NCI-H524 (cell line): ENCODE measurements around the gene SIRPD.
"Not testable (repeated sequence)": the region's sequence is repeated elsewhere in the genome, so short reads cannot be mapped to it uniquely, and the experiment has no call there.

Source experiments
- DNase-seq, 2 experiments: peaks; one replicate each; lab custom pipeline; 2025; lab: John Stamatoyannopoulos, UW

Gene SIRPD

DNA sequence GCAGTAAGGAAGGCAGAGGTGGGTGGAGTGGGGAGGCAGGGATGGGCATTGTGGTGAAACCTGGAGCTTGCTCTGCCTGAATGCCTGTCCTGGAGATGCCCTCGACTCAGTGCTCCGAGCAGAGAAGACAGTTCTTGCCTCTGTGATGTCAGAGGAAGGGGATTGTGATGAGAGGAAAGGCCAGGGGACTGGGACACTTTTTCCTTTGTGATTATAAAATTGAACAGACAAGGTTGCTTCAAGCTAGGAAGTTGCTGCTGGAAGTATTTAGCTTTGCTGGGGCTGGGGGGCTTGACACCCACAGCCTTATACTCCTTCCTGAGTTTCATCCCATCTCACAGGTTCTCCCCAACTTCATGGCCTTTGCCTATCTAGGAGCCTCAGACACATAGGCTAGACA lies at the start of gene SIRPD:
Gene SIRPD (minus strand): TSS at position 101 of the 400 bp plus-strand sequence. CDS start 52 bp downstream, at position 49.
- DNase-seq: no peak

DNA sequence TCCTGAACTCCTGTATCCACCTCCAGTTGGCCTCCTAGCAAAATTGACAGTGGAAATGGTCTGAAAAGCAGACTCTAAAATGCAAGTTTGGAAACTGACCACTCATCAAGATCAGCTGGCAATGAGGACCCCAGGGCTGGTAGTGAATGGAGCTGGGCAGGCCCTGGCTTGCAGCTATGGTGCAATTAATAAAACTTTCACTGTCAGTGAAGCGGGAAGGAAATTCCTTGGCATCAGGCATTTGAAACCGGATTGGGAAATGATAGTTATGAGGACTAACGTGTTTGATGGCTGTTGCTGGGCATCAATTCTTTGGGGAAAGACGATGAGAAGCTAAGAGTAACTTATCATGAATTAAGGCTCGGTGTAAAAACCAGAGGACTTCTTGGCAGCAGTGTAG lies 43.2 kb upstream of the SIRPD start:
- no peak for DNase-seq

DNA sequence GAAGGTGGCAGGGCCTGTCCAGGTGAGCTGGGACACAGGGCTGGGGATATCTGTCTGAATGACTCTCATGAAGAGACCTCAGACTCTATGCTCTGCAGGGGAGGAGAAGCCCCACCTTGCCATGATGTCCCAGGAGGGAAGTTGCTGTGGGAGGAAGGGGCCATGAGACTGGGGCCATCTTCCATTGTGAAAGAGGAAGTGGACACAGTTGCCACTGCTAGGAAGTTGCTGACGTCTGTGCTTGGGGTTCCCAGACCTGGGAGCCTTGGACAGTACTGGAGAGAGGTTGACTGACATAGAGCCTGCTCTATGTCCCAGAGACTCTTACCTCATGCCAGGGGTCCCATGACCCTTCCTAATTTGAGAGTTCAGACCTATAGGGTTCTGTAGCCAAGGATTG lies 37.8 kb upstream of the SIRPD start:
- DNase-seq: no peak

DNA sequence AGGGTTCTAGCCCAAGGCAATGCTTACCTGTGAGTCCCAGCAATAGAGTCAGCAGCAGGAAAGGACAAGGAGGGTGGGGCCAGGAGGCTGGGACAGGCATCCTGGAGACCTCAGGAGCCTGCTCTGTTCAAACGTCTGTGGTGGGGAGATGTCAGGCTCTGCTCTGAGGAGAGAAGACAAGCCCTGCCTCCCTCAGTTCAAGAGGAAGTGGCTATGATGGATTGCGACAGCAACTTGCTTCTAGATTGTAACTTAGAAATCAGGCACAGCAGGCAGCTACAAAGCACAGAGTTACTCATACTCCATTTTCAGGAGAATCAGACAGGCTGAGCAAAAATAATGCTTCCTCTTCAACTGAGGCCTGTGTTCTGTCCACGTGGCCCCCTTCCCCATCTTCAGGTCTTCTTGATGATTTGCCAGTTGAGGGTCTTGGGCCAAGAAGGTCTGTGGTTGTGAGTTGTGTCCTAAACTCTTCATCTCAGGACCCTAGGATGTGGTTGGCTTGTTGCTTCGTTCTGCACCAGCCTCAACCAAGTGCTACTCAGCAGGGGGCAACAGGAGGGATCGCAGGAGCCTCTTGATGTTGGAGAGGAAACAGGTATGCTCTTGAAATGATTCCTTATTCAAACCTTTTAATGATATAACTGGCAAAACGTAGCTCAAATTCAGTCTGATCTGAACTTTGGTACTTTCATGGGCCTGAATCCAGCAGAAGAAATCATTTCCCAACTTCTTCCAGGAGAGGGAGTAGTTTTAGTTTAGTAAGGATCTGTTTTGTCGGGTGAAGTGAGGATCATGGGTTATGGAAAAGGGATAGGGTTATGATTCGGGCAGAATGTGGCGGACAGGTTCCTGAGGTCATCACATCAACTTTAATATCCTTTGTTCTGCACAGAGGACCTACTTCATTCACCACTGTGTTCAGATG lies 31.3 kb upstream of the SIRPD start:
- no peak for DNase-seq

DNA sequence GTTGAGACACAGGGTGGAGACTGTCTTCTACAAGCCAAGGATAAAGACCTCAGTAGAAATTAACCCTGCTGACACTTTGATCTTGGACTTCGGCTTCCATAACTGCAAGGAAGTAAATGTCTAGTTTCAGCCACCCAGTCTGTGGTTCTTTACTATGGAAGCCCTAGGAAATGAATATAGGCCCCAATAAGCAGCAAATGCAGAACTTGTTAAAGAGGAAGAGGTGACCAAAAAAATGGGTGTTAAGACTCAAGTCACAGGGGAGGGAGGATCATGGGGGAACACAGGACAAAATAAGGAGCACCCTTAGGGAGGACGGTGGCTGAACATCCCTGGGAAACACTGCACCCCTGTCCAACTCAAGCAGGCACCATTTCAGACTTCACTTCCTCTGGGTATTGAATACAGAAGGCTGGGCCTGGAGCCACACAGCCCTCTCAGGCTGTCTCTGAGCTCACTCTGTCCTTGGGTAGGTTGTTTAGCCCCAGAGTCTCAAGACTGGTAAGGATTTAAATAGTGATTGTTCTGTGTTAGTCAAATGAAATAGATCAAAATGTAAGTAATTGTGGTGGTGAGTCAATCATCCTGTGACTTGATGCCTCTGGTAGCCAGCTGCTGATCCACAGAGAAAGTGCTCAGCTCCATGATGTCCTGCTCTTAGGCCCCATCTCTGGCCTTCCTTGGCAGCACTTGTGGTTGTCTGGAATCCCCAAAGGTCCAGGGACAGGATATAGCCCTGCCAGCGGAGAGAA lies 30.5 kb upstream of the SIRPD start:
- DNase-seq: no peak

DNA sequence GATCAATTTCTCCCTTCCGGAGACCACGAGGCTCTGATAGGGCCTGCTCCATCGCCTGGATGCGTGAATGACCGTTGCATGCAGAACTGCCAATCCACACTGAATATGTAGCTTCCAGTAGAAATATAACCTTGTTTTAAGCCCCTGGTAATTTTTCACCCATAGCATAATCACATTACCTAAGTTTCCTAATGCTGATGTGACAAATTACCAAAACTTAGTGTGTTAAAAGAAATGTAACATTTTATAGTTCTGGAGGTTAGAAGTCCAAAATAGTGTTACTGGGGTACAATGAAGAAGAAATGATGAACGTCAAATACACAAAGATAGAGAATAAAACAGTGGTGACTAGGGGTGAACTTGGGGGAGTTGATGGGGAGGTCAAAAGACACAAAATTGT lies 22.0 kb upstream of the SIRPD start:
- DNase-seq: no peak

DNA sequence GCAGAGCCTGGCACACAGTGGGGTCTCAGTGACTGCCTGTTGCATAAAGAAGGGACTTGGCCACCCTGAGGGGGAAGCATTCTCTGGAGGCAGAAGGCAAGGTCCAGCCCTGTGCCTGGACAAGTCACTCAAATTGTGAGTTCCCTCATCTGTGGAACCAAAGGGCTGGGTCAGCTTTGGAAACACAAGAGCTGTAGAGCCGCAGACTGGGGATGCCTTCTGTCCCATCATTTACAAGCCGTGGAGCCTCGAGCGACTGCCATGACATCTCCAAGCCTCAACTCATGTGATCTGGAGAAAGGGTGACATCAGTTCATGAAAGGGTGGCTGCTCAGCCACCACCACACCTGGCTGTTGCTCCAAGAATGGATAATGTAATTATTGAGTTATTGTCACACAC lies 20.4 kb upstream of the SIRPD start:
- no peak for DNase-seq

DNA sequence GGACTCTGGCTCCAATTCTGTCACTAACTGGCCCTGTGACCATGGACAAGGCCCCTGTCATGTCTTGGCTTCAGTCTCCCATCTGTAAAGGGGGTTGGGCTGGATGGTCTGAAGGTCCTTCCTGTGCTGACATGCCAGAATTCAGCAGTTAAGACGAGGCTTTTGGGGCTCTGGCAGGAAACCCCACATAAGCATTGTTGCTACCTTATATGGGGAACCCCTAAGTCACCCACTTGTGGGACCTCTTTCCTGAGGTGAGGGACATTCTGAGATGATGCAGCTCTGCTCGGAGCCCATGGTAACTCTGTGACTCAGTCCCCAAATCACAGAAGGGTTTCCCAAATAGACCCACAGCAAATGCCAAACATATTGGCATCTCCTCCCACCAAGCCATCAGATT lies 19.8 kb upstream of the SIRPD start:
- DNase-seq: not testable (repeated sequence)

DNA sequence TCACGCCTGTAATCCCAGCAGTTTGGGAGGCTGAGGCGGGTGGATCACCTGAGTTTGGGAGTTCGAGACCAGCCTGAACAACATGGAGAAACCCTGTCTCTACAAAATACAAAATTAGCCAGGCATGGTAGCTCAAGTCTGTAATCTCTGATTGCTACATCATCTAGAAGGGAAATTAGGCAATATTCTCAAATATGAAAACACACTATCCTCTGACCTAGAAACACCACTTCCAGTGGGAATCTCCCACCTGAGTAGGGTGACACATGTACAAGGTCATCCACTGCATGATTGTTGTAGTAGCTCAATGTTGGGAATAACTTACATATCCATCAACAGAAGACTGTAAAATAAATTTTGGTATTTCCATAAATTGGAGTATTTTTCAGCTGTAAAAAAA lies 19.1 kb upstream of the SIRPD start:
- DNase-seq: no peak

DNA sequence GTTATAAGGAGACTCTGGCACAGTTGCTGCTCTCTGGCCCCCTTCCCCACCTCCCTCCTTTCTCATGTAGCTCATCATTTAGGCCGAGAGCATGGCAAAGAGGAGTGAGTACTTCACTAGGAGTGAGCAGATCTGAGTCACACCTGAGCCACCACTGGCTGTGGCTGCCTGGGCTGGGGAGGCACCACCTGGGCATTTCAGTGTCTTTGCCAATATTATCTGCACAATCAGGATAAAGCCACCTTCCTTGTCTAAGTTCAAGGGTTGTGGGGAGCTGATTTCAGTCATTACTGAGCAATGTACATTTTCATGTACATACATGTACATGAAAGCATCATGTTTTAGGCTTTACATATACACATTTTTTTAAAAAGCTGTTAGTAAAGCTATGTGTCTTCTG lies 18.5 kb upstream of the SIRPD start:
- DNase-seq: not testable (repeated sequence)

DNA sequence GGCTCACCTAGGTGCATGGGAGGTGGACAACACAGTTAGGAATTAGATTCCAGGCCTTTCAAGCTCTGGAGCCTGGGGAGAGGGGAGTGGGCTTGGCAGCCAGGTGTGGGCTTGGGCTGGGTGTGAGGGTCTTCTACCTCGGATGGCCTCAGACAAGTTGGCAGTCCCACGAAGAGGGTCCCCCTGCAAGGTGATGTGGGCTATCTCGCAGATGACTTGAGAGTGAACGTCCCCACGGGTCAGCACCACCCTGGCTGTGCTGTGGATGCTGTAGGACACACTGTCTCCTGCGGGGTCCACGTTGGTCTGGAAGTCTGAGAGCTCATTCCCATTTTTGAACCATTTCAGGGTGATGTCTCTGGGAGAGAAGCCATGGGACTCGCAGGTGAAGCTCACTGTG lies 14.1 kb upstream of the SIRPD start:
- DNase-seq: not testable (repeated sequence)

DNA sequence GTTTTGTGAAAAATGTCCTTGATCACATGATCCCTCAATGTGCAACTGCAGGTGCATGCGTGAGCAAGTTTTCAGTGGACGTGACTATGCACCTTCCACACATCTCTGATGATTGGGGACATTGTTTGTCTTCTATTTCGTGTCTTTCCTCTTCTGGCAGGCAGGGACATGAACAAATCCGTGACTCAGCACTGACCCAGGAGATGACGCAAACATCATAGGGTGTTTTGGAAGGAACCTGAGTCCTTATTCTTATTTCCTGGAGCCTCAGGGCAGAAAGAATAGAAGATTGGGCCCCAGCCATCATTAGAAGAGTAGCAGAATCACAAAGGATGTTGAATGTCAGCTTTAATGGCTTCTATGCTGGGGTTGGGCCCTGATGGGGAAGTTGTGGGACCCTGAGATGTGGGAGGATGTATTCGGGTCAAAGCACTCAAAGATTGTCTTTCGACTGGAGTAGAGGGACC lies 11.9 kb upstream of the SIRPD start:
- DNase-seq: no peak

DNA sequence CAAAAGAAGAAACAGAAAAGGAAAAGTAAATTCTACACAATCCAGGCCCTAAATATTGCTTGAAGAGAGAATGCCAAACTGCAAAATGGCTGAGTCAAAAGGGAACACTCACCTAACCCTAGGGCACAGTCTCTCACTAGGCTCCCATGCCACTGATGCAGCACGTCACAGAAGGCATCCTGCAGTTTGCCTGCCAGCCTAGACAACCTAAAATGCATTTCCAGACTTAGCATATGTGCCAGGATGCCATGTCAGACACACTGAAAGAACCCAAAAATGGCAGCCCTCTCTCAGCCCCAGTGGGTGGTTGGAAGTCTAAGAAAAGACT lies 10.6 kb upstream of the SIRPD start:
- DNase-seq: no peak

DNA sequence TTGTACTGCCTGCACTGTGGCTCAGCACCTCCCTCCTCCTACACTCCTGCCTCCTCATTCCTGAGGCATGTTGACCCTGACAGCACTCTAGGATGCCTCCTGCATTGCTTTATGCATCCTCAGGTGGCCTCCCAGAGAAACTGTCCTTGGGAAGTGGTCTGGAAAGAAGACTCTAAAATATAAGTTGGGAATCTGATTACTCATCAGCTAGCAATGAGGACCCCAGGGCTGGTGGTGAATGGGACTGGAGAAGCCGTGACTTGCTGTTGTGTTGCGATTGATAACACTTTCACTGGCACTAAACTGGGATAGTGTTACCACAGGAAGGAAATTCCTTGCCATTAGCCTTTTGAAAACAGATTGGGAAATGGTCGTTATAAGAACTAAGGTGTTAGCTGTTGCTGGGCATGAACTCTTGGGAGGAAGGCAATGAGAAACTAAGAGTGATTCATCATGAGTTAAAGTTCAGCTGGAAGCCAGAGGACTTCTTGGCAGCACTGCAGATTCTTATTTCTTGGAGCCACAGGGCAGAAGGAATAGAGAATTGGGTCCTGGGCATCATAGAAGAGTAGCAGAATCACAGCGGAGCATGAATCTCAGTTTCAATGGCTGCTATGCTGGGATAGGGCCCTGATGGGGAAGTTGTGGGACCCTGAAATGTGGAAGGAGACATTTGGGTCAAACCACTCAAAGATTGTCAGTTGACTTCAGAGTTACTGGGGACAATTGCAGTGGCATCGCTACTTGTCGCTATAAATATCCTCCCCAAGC lies 10.1 kb upstream of the SIRPD start:
- no peak for DNase-seq

DNA sequence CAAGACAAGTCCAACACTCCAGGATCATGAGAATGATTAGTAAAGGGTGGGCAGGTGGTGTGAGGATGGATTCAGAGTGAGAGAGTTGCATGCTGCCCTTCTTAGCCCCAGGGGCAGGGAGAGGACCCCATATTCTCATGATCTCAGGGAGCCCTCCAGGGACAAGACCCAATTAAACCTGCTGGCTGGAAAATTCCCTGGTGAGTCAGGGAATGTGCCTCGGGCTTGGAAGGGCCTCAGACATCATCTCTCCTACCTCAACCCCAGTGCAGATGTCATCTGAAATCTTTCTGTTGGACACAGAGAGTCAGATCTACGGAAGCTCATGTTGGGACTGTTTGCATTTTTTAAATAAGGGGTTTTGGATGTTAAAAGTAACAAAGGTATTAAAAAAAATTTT lies 9.2 kb upstream of the SIRPD start:
- DNase-seq: no peak

DNA sequence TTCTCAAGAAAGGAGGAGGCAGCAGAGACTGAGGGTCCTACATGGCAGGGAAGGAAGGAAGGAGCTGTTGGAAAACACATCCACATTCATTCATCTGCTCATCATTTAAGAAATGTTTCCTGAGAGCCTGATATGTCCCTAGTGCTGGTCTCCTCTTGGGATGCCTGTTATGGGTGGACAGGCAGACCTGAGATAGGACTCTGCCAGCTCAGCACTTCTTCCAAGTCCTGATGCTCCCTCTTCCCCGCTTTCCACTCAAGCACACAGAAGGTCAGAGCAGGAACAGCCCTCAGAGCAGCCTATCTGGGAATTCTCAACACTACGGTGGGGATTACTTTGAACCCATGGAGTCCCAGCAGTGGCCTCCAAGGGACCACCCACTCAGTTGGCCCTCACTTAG lies 8.0 kb upstream of the SIRPD start:
- DNase-seq: no peak

DNA sequence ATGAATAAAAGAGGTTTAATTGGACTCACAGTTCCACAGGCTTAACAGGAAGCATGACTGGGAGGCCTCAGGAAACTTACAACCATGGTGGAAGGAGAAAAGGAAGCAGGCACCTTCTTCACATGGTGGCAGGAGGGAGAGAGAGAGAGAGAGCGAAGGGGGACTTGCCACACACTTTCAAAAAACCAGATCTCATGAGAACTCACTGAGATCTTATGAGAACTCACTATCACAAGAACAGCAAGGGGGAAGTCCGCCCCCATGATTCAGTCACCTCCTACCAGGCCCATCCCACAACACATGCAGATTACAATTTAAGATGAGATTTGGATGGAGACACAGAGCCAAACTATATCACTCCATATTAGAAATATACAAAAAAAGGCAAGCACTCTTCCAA lies 6.1 kb upstream of the SIRPD start:
- DNase-seq: no peak

DNA sequence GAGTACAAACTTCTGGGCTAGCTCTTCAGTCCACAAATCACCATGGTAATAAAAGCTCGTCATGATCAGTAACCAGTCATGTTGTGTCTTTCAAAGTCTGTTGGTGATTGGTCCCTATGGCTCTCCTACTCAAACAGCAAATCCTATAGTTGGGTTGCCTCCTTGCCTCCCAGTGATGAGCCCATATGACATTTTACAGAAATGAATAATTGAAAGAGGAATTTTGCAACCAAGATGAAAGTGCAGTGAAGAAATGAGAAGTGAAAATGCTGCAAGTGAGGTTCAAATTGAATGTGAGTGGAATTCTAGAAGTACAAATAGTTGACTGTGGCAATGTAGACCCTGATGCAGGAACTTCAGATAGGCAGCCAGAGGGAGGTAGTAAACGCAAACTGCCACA lies 5.1 kb upstream of the SIRPD start:
- DNase-seq: no peak

DNA sequence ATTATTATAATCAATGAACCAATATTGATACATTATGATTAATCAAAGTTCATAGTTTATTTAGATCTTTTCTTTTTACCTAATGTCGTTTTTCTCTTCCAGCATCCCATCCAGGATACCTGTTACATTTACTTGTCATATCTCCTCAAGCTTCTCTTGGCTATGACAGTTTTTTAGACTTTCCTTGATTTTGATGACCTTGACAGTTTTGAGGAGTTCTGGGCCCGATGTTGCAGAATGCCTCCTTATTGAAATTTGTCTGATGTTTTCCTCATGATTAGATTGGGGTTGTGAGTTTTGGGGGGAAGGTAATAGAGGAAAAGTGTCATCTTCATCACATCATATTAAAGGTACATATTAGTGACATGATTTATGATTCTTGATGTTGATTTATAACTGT lies 3.8 kb upstream of the SIRPD start:
- DNase-seq: no peak

DNA sequence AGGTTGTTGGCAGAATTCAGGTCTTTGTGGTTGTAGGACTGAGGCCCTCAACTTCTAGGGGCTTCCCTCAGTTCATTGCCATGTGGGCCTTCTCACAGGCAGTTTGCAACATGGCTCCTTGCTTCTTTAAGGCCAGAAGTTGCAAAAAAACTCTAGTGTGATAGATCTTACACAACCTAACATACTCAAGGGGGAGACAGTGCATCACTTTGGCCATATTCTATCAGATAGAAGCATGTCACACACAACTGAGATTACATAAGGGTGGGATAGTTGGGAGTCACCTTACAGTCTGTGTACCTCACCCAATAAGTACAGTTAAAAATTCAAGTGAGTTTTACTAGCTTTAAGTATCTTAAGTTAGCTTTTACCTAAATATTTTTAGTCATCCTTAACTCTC lies 1.6 kb downstream of the SIRPD start:
- no peak for DNase-seq

DNA sequence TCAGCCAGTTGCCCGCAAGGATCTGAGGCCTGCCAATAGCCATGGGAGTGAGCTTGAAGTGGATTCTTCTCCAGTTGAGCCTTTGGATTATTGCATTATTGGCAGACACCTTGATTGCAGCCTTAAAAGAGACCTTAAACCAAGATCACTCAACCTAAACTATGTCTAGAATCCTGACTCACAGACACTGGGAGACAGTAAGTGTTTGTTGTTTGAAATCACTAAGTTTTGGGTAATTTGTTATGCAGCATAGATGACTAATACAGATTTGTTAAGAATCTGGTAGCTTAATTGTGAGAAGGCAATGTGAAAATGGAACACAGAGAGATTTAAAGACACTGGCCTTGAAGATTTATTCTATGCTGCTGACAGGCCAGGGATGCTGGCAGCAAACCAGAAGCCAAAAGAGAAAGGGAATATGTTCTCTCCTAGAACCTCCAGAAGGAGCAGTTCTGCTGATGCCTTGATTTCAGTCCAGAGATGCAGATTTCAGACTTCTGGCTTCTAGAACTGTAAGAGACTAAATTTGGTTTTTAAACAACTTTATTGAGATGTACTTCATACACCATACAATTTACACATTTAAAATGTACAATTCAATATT lies 17.6 kb downstream of the SIRPD start:
- no peak for DNase-seq

DNA sequence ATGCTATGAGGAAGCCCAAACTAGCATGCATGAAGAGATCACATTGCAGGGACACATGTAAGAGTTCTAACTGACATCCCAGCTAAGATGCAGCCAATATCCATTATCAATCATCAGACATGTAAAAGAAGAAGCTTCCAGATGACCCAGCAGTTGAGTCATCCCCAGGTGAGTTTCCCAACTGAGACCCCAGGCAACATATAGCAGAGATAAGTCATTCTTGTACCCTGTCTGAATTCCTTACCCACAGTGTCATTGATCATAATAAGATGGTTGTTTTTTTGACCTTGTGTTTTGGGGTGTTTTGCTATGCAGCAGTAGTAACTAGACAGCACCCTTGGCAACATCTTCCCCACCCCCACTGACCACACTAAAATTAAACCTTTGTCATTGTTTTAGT lies 18.9 kb downstream of the SIRPD start:
- no peak for DNase-seq
